HEK293 (cell line): ENCODE measurements around the gene UQCC3.

Source experiments
- GLI4 ChIP-seq: fragments of 450-650 bp; formaldehyde crosslinking; IDR thresholded peaks from 2 replicates; pipeline ENCODE4 v1.5.1; 2016; ENCODE audit warnings: missing biosample characterization, missing genetic modification characterization
- KLF7 ChIP-seq: fragments of 450-650 bp; formaldehyde crosslinking; IDR thresholded peaks from 2 replicates; pipeline ENCODE4 v1.5.1; 2016; ENCODE audit warnings: missing biosample characterization, missing genetic modification characterization, borderline replicate concordance
- MEIS1 ChIP-seq: sonication (generic); formaldehyde crosslinking; IDR thresholded peaks from 2 replicates; pipeline ENCODE4 v1.8.1; 2022; ENCODE audit warnings: missing genetic modification reagents, mild to moderate bottlenecking, borderline replicate concordance
- SETDB1 ChIP-seq: IDR thresholded peaks from one replicate; pipeline ENCODE4 v1.6.1; 2017; ENCODE audit warnings: mild to moderate bottlenecking, low read length, moderate library complexity, mixed read lengths; ENCODE audit not compliant: insufficient read length
- ZBTB20 ChIP-seq: fragments of 450-650 bp; formaldehyde crosslinking; IDR thresholded peaks from 2 replicates; pipeline ENCODE4 v1.5.1; 2016; ENCODE audit warnings: missing biosample characterization, missing genetic modification characterization
- ZBTB8A ChIP-seq: fragments of 450-650 bp; formaldehyde crosslinking; IDR thresholded peaks from 2 replicates; pipeline ENCODE4 v1.5.1; 2016; ENCODE audit warnings: missing biosample characterization, missing genetic modification characterization
- ZNF121 ChIP-seq: fragments of 450-650 bp; formaldehyde crosslinking; IDR thresholded peaks from 2 replicates; pipeline ENCODE4 v1.5.1; 2016; ENCODE audit warnings: missing biosample characterization, missing genetic modification characterization
- ZNF132 ChIP-seq: fragments of 450-650 bp; formaldehyde crosslinking; IDR thresholded peaks from 2 replicates; pipeline ENCODE4 v1.5.1; 2017; ENCODE audit warnings: missing biosample characterization, missing genetic modification characterization, borderline replicate concordance
- ZNF19 ChIP-seq: fragments of 450-650 bp; formaldehyde crosslinking; IDR thresholded peaks from 2 replicates; pipeline ENCODE4; 2016; ENCODE audit warnings: missing biosample characterization, missing genetic modification characterization, low read depth
- ZNF23 ChIP-seq: fragments of 450-650 bp; formaldehyde crosslinking; IDR thresholded peaks from 2 replicates; pipeline ENCODE4 v1.5.1; 2016; ENCODE audit warnings: missing biosample characterization, missing genetic modification characterization, borderline replicate concordance
- ZNF404 ChIP-seq: fragments of 450-650 bp; formaldehyde crosslinking; IDR thresholded peaks from 2 replicates; pipeline ENCODE4 v1.5.1; 2017; ENCODE audit warnings: missing biosample characterization, missing genetic modification characterization
- ZNF560 ChIP-seq: fragments of 450-650 bp; formaldehyde crosslinking; IDR thresholded peaks from 2 replicates; pipeline ENCODE4 v1.5.1; 2017; ENCODE audit warnings: missing biosample characterization, missing genetic modification characterization, borderline replicate concordance
- ZNF658 ChIP-seq: fragments of 450-650 bp; formaldehyde crosslinking; IDR thresholded peaks from 2 replicates; pipeline ENCODE4; 2016; ENCODE audit warnings: missing biosample characterization, missing genetic modification characterization
- ZNF843 ChIP-seq: fragments of 450-650 bp; formaldehyde crosslinking; IDR thresholded peaks from 2 replicates; pipeline ENCODE4 v1.5.1; 2016; ENCODE audit warnings: missing biosample characterization, missing genetic modification characterization
- ZSCAN30 ChIP-seq: fragments of 450-650 bp; IDR thresholded peaks from 2 replicates; pipeline ENCODE4 v1.5.1; 2018; ENCODE audit warnings: missing biosample characterization, mild to moderate bottlenecking, missing genetic modification characterization, moderate library complexity
- TF ChIP-seq, protein P1 (sequence below): fragments of 450-650 bp; formaldehyde crosslinking; IDR thresholded peaks from 2 replicates; pipeline ENCODE4 v1.5.1; 2016; ENCODE audit warnings: missing biosample characterization, missing genetic modification characterization
- TF ChIP-seq, protein P2 (sequence below): fragments of 450-650 bp; formaldehyde crosslinking; IDR thresholded peaks from 2 replicates; pipeline ENCODE4 v1.5.1; 2016; ENCODE audit warnings: missing biosample characterization, missing genetic modification characterization
- TF ChIP-seq, protein P3 (sequence below): fragments of 450-650 bp; IDR thresholded peaks from 2 replicates; pipeline ENCODE4 v1.5.1; 2018; ENCODE audit warnings: missing biosample characterization, missing genetic modification characterization
- TF ChIP-seq, protein P4 (sequence below): fragments of 450-650 bp; formaldehyde crosslinking; IDR thresholded peaks from 2 replicates; pipeline ENCODE4 v1.5.1; 2017; ENCODE audit warnings: missing biosample characterization, missing genetic modification characterization
- TF ChIP-seq, protein P5 (sequence below): fragments of 450-650 bp; formaldehyde crosslinking; IDR thresholded peaks from 2 replicates; pipeline ENCODE4 v1.5.1; 2016; ENCODE audit warnings: missing biosample characterization, missing genetic modification characterization
- TF ChIP-seq, protein P6 (sequence below): fragments of 450-650 bp; formaldehyde crosslinking; IDR thresholded peaks from 2 replicates; pipeline ENCODE4 v1.5.1; 2016; ENCODE audit warnings: missing biosample characterization, missing genetic modification characterization
- TF ChIP-seq, protein P7 (sequence below): fragments of 450-650 bp; formaldehyde crosslinking; IDR thresholded peaks from 2 replicates; pipeline ENCODE4 v1.5.1; 2016; ENCODE audit warnings: missing biosample characterization, missing genetic modification characterization
- TF ChIP-seq, protein P8 (sequence below): fragments of 450-650 bp; formaldehyde crosslinking; IDR thresholded peaks from 2 replicates; pipeline ENCODE4 v1.5.1; 2016; ENCODE audit warnings: missing biosample characterization, missing genetic modification characterization
- TF ChIP-seq, protein P9 (sequence below): fragments of 450-650 bp; formaldehyde crosslinking; IDR thresholded peaks from 2 replicates; pipeline ENCODE4 v1.5.1; 2017; ENCODE audit warnings: missing biosample characterization, missing genetic modification characterization

UQCC3 gene

DNA sequence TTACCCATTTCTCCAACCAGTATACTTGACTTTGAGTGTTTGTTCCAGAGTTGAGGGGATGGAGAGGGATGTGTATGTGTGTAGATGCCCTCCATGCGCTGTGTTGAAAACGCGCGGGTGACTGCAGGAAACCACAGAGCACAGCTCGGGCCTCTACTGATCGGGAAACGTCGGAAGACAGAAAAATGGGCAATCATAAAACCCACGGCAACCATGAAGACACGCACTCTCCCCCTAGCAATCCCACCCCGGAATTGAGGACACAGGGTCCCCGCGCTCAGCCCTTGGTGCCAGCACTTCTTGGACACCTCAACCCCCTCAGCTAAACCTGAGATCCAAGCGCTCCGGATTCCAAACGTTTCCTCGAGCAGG, 251 bp upstream of the UQCC3 start (continued):
- TF ChIP-seq, protein P1, sequence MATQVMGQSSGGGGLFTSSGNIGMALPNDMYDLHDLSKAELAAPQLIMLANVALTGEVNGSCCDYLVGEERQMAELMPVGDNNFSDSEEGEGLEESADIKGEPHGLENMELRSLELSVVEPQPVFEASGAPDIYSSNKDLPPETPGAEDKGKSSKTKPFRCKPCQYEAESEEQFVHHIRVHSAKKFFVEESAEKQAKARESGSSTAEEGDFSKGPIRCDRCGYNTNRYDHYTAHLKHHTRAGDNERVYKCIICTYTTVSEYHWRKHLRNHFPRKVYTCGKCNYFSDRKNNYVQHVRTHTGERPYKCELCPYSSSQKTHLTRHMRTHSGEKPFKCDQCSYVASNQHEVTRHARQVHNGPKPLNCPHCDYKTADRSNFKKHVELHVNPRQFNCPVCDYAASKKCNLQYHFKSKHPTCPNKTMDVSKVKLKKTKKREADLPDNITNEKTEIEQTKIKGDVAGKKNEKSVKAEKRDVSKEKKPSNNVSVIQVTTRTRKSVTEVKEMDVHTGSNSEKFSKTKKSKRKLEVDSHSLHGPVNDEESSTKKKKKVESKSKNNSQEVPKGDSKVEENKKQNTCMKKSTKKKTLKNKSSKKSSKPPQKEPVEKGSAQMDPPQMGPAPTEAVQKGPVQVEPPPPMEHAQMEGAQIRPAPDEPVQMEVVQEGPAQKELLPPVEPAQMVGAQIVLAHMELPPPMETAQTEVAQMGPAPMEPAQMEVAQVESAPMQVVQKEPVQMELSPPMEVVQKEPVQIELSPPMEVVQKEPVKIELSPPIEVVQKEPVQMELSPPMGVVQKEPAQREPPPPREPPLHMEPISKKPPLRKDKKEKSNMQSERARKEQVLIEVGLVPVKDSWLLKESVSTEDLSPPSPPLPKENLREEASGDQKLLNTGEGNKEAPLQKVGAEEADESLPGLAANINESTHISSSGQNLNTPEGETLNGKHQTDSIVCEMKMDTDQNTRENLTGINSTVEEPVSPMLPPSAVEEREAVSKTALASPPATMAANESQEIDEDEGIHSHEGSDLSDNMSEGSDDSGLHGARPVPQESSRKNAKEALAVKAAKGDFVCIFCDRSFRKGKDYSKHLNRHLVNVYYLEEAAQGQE (tag by site-specific recombination) = no peak
- TF ChIP-seq ZSCAN30 (tag by site-specific recombination) = no peak
- no peak for TF ChIP-seq ZNF121 (tag by site-specific recombination)
- TF ChIP-seq, protein P2, sequence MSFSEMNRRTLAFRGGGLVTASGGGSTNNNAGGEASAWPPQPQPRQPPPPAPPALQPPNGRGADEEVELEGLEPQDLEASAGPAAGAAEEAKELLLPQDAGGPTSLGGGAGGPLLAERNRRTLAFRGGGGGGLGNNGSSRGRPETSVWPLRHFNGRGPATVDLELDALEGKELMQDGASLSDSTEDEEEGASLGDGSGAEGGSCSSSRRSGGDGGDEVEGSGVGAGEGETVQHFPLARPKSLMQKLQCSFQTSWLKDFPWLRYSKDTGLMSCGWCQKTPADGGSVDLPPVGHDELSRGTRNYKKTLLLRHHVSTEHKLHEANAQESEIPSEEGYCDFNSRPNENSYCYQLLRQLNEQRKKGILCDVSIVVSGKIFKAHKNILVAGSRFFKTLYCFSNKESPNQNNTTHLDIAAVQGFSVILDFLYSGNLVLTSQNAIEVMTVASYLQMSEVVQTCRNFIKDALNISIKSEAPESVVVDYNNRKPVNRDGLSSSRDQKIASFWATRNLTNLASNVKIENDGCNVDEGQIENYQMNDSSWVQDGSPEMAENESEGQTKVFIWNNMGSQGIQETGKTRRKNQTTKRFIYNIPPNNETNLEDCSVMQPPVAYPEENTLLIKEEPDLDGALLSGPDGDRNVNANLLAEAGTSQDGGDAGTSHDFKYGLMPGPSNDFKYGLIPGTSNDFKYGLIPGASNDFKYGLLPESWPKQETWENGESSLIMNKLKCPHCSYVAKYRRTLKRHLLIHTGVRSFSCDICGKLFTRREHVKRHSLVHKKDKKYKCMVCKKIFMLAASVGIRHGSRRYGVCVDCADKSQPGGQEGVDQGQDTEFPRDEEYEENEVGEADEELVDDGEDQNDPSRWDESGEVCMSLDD (tag by site-specific recombination) = no peak
- TF ChIP-seq, protein P3, sequence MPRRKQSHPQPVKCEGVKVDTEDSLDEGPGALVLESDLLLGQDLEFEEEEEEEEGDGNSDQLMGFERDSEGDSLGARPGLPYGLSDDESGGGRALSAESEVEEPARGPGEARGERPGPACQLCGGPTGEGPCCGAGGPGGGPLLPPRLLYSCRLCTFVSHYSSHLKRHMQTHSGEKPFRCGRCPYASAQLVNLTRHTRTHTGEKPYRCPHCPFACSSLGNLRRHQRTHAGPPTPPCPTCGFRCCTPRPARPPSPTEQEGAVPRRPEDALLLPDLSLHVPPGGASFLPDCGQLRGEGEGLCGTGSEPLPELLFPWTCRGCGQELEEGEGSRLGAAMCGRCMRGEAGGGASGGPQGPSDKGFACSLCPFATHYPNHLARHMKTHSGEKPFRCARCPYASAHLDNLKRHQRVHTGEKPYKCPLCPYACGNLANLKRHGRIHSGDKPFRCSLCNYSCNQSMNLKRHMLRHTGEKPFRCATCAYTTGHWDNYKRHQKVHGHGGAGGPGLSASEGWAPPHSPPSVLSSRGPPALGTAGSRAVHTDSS (tag by site-specific recombination) = no peak
- TF ChIP-seq SETDB1 = no peak
- TF ChIP-seq, protein P4, sequence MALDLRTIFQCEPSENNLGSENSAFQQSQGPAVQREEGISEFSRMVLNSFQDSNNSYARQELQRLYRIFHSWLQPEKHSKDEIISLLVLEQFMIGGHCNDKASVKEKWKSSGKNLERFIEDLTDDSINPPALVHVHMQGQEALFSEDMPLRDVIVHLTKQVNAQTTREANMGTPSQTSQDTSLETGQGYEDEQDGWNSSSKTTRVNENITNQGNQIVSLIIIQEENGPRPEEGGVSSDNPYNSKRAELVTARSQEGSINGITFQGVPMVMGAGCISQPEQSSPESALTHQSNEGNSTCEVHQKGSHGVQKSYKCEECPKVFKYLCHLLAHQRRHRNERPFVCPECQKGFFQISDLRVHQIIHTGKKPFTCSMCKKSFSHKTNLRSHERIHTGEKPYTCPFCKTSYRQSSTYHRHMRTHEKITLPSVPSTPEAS (tag by site-specific recombination) = no peak
- TF ChIP-seq, protein P5, sequence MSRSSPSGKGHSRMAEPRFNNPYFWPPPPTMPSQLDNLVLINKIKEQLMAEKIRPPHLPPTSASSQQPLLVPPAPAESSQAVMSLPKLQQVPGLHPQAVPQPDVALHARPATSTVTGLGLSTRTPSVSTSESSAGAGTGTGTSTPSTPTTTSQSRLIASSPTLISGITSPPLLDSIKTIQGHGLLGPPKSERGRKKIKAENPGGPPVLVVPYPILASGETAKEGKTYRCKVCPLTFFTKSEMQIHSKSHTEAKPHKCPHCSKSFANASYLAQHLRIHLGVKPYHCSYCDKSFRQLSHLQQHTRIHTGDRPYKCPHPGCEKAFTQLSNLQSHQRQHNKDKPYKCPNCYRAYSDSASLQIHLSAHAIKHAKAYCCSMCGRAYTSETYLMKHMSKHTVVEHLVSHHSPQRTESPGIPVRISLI = no peak
- 0 out of 2 replicates have a peak, but pooled peaks have one; percentile 44 for TF ChIP-seq ZNF843
- TF ChIP-seq, protein P6, sequence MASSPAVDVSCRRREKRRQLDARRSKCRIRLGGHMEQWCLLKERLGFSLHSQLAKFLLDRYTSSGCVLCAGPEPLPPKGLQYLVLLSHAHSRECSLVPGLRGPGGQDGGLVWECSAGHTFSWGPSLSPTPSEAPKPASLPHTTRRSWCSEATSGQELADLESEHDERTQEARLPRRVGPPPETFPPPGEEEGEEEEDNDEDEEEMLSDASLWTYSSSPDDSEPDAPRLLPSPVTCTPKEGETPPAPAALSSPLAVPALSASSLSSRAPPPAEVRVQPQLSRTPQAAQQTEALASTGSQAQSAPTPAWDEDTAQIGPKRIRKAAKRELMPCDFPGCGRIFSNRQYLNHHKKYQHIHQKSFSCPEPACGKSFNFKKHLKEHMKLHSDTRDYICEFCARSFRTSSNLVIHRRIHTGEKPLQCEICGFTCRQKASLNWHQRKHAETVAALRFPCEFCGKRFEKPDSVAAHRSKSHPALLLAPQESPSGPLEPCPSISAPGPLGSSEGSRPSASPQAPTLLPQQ (tag by site-specific recombination) = no peak
- TF ChIP-seq ZBTB20 (tag by site-specific recombination) = peak; percentile 97
- no peak for TF ChIP-seq ZNF23 (tag by site-specific recombination)
- no peak for TF ChIP-seq ZNF19 (tag by site-specific recombination)
- no peak for TF ChIP-seq ZNF132 (tag by site-specific recombination)
- TF ChIP-seq, protein P7, sequence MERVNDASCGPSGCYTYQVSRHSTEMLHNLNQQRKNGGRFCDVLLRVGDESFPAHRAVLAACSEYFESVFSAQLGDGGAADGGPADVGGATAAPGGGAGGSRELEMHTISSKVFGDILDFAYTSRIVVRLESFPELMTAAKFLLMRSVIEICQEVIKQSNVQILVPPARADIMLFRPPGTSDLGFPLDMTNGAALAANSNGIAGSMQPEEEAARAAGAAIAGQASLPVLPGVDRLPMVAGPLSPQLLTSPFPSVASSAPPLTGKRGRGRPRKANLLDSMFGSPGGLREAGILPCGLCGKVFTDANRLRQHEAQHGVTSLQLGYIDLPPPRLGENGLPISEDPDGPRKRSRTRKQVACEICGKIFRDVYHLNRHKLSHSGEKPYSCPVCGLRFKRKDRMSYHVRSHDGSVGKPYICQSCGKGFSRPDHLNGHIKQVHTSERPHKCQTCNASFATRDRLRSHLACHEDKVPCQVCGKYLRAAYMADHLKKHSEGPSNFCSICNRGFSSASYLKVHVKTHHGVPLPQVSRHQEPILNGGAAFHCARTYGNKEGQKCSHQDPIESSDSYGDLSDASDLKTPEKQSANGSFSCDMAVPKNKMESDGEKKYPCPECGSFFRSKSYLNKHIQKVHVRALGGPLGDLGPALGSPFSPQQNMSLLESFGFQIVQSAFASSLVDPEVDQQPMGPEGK (tag by site-specific recombination) = no peak
- no peak for TF ChIP-seq GLI4 (tag by site-specific recombination)
- TF ChIP-seq KLF7 (tag by site-specific recombination) = no peak
- no peak for TF ChIP-seq ZNF404 (tag by site-specific recombination)
- TF ChIP-seq ZNF658 (tag by site-specific recombination) = no peak
- no peak for TF ChIP-seq MEIS1
- TF ChIP-seq, protein P8, sequence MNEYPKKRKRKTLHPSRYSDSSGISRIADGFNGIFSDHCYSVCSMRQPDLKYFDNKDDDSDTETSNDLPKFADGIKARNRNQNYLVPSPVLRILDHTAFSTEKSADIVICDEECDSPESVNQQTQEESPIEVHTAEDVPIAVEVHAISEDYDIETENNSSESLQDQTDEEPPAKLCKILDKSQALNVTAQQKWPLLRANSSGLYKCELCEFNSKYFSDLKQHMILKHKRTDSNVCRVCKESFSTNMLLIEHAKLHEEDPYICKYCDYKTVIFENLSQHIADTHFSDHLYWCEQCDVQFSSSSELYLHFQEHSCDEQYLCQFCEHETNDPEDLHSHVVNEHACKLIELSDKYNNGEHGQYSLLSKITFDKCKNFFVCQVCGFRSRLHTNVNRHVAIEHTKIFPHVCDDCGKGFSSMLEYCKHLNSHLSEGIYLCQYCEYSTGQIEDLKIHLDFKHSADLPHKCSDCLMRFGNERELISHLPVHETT (tag by site-specific recombination) = no peak
- TF ChIP-seq, protein P9, sequence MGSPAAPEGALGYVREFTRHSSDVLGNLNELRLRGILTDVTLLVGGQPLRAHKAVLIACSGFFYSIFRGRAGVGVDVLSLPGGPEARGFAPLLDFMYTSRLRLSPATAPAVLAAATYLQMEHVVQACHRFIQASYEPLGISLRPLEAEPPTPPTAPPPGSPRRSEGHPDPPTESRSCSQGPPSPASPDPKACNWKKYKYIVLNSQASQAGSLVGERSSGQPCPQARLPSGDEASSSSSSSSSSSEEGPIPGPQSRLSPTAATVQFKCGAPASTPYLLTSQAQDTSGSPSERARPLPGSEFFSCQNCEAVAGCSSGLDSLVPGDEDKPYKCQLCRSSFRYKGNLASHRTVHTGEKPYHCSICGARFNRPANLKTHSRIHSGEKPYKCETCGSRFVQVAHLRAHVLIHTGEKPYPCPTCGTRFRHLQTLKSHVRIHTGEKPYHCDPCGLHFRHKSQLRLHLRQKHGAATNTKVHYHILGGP = no peak
- no peak for TF ChIP-seq ZBTB8A (tag by site-specific recombination)
- TF ChIP-seq ZNF560 (tag by site-specific recombination) = no peak
